Endothelial cell of umbilical vein (primary cell): Measurements from ENCODE around the gene ADAMTSL2. TPM values are rescaled to one million over a fixed set of nuclear protein-coding genes. Genes with fewer than 3 reads are reported as not detected.

Experiments
- BruUV-seq: library from RNA; stranded (reverse); fragments of 400-500 nt; replicated peaks from 2 replicates; lab custom pipeline; 2021; lab: Mats Ljungman, UMichigan
- CTCF ChIA-PET: fragments of 300-600, 350-600 bp; sonication (Branson Sonifier 250); formaldehyde crosslinking; loops from one replicate; lab custom pipeline; 2021; ENCODE audit warnings: antibody characterized with exemption, inconsistent platforms; lab: Charles Lee
- POLR2A ChIA-PET: fragments of 300-600, 350-600 bp; sonication (Branson Sonifier 250); formaldehyde crosslinking; loops from one replicate; lab custom pipeline; 2021; ENCODE audit warnings: antibody characterized with exemption, inconsistent platforms; lab: Charles Lee
- DNase-seq: peaks from one replicate; pipeline ENCODE4 v3.0.0-alpha.2; 2011; ENCODE audit warnings: low read depth, low spot score
- FAIRE-seq: peaks from 2 replicates; lab custom pipeline; 2011; peaks lifted over from hg19 to GRCh38; lab: Jason Lieb, UNC
- H2AFZ ChIP-seq: 2 replicates; pipeline ENCODE4 v1.6.0; 2012; ENCODE audit warnings: low read depth, low read length, control low read depth, inconsistent platforms
- H3K27ac ChIP-seq: 2 replicates; pipeline ENCODE4 v1.5.1; 2011; ENCODE audit warnings: low read depth, mild to moderate bottlenecking, control low read depth, low read length, moderate library complexity; ENCODE audit not compliant: insufficient read depth
- H3K27me3 ChIP-seq, 2 experiments: 2 replicates each; pipeline versions ENCODE4 v1.6.0 to v1.6.1; 2011; ENCODE audit warnings: low read length in 2 of 2, mixed read lengths in 1 of 2; ENCODE audit not compliant: control insufficient read depth in 2 of 2, insufficient read depth in 2 of 2
- H3K36me3 ChIP-seq, 2 experiments: 2 replicates in 1 of 2; 3 replicates in 1 of 2; pipeline ENCODE4 v1.5.1; 2011; ENCODE audit warnings: low read length in 2 of 2, mild to moderate bottlenecking in 1 of 2, moderate library complexity in 1 of 2; ENCODE audit not compliant: control insufficient read depth in 2 of 2, insufficient read depth in 2 of 2; ENCODE audit errors: extremely low read depth in 1 of 2
- H3K4me1 ChIP-seq: 3 replicates; pipeline ENCODE4 v1.5.1; 2011; ENCODE audit warnings: mild to moderate bottlenecking, low read length; ENCODE audit not compliant: control insufficient read depth, insufficient read depth; ENCODE audit errors: extremely low read depth
- H3K4me2 ChIP-seq: 2 replicates; pipeline ENCODE4 v1.6.1; 2011; ENCODE audit warnings: low read length, control low read depth, mixed read lengths; ENCODE audit not compliant: insufficient read depth
- H3K4me3 ChIP-seq, 3 experiments: fragments of 200-600 bp in 1 of 3; sonication (generic), shearing (Covaris generic) in 1 of 3; replicated peaks in 1 of 3; 2 replicates each; pipeline ENCODE4 v1.5.1; 2011 to 2016; ENCODE audit warnings: control low read depth in 3 of 3, low read length in 3 of 3, mild to moderate bottlenecking in 2 of 3, inconsistent platforms in 1 of 3, low read depth in 1 of 3, moderate library complexity in 1 of 3; ENCODE audit not compliant: insufficient read depth in 1 of 3
- H3K79me2 ChIP-seq: 2 replicates; pipeline ENCODE4 v1.6.0; 2012; ENCODE audit warnings: low read length, inconsistent platforms; ENCODE audit not compliant: control insufficient read depth, insufficient read depth
- H3K9ac ChIP-seq: replicated peaks from 2 replicates; pipeline ENCODE3; 2011; ENCODE audit warnings: low read length, control low read depth; ENCODE audit not compliant: insufficient read depth; ENCODE audit errors: extremely low read depth
- H3K9me1 ChIP-seq: replicated peaks from 3 replicates; pipeline ENCODE4 v1.6.0; 2011; ENCODE audit warnings: mild to moderate bottlenecking, low read length; ENCODE audit not compliant: control insufficient read depth, insufficient read depth; ENCODE audit errors: extremely low read depth
- H3K9me3 ChIP-seq: replicated peaks from 2 replicates; pipeline ENCODE4 v1.5.1; 2012; ENCODE audit warnings: low read length, inconsistent platforms; ENCODE audit not compliant: control insufficient read depth, insufficient read depth
- H4K20me1 ChIP-seq: replicated peaks from 2 replicates; pipeline ENCODE3; 2011; ENCODE audit warnings: mild to moderate bottlenecking, low read length; ENCODE audit not compliant: control insufficient read depth, insufficient read depth; ENCODE audit errors: extremely low read depth
- EZH2 ChIP-seq: IDR thresholded peaks from 2 replicates; pipeline ENCODE4 v1.6.1; 2012; ENCODE audit warnings: borderline replicate concordance, low read depth, mild to moderate bottlenecking, moderate library complexity, low read length, inconsistent platforms; ENCODE audit not compliant: severe bottlenecking
- FOS ChIP-seq: IDR thresholded peaks from 2 replicates; pipeline ENCODE4 v1.6.1; 2011; ENCODE audit warnings: mild to moderate bottlenecking, low read length, moderate library complexity, borderline replicate concordance; ENCODE audit not compliant: insufficient read depth
- GATA2 ChIP-seq: IDR thresholded peaks from 2 replicates; pipeline ENCODE4 v1.7.0; 2011; ENCODE audit warnings: low read depth, mild to moderate bottlenecking, moderate library complexity, mixed read lengths, low read length; ENCODE audit not compliant: insufficient read length, insufficient read depth
- JUN ChIP-seq: IDR thresholded peaks from 2 replicates; pipeline ENCODE4 v1.6.1; 2011; ENCODE audit warnings: borderline replicate concordance, low read depth; ENCODE audit not compliant: insufficient read length, insufficient read depth
- MYC ChIP-seq: IDR thresholded peaks from one replicate; pipeline ENCODE4 v1.6.1; 2011; ENCODE audit warnings: mild to moderate bottlenecking, low read depth, low read length
- POLR2A ChIP-seq: IDR thresholded peaks from 2 replicates; pipeline ENCODE4 v1.6.1; 2012; ENCODE audit warnings: low read depth, mild to moderate bottlenecking, control low read depth, low read length
- POLR2AphosphoS5 ChIP-seq: IDR thresholded peaks from 2 replicates; pipeline ENCODE4 v1.6.1; 2012; ENCODE audit warnings: low read depth, mild to moderate bottlenecking, control low read depth, low read length, moderate library complexity; ENCODE audit not compliant: insufficient read depth
- dilution Hi-C: fragments of 300-500 bp; cut with MboI; formaldehyde crosslinking; loops from one replicate; pipeline ENCODE4 v1.15.0; 2019; ENCODE audit warnings: low sequenced_read_pairs; ENCODE audit not compliant: extremely low pct_ligation_motif_present
- intact Hi-C: fragments of 100-400 bp; cut with micrococcal nuclease; formaldehyde crosslinking; loops from one replicate; pipeline ENCODE4 v1.10.0; 2022
- polyA plus RNA-seq, 4 experiments: library from polyadenylated mRNA; depleted of rRNA in 3 of 4; stranded (reverse) in 3 of 4; unstranded in 1 of 4; fragments of >200 nt; gene quantifications; 2 replicates each; pipeline versions ENCODE4 v1.2.1 to v1.2.3, GENCODE V29; 2011 to 2012; ENCODE audit warnings: missing spikeins in 1 of 4
- total RNA-seq: library from RNA; stranded (reverse); gene quantifications from 2 replicates; pipeline ENCODE4 v1.2.3, GENCODE V29; 2021
- TF ChIP-seq, protein P1 (sequence below), 2 donors: IDR thresholded peaks; 1 replicate in 1 of 2; 2 replicates in 1 of 2; pipeline ENCODE4 v1.5.1; 2011; ENCODE audit warnings: low read length in 2 of 2, mild to moderate bottlenecking in 2 of 2, moderate library complexity in 2 of 2, control low read depth in 1 of 2, inconsistent platforms in 1 of 2, low read depth in 1 of 2; ENCODE audit not compliant: insufficient read depth in 1 of 2; ENCODE audit errors: extremely low read depth in 1 of 2
- TF ChIP-seq, protein P2 (sequence below): IDR thresholded peaks from 2 replicates; pipeline ENCODE4 v1.6.1; 2011; ENCODE audit not compliant: insufficient read depth, insufficient read length

ADAMTSL2 gene
- total and polyA plus RNA-seq, 2 donors (not counting 3 experiments of a cell fraction or from before 2014, with no cell fraction given), result not detected

- H3K9me1 ChIP-seq, result no peaks in the 10 kb centered on the region
- no peak overlapping the region for H3K4me3 ChIP-seq
- intact Hi-C loops (no loop called here), dilution Hi-C loops (no loop called here)
- no peaks in the 10 kb centered on the region for H3K36me3 ChIP-seq
- FAIRE-seq, result no peak
- no TSS peak for BruUV-seq
- H3K4me2 ChIP-seq, result no peak overlapping the region
- no peaks in the 10 kb centered on the region for H3K4me1 ChIP-seq
- no peaks in the 10 kb centered on the region for H3K9me3 ChIP-seq
- TF ChIP-seq EZH2 (no peak), POLR2A (no peak), JUN (no peak), GATA2 (no peak), MYC (no peak), FOS (no peak), POLR2AphosphoS5 (no peak)
- TF ChIP-seq, protein P1, sequence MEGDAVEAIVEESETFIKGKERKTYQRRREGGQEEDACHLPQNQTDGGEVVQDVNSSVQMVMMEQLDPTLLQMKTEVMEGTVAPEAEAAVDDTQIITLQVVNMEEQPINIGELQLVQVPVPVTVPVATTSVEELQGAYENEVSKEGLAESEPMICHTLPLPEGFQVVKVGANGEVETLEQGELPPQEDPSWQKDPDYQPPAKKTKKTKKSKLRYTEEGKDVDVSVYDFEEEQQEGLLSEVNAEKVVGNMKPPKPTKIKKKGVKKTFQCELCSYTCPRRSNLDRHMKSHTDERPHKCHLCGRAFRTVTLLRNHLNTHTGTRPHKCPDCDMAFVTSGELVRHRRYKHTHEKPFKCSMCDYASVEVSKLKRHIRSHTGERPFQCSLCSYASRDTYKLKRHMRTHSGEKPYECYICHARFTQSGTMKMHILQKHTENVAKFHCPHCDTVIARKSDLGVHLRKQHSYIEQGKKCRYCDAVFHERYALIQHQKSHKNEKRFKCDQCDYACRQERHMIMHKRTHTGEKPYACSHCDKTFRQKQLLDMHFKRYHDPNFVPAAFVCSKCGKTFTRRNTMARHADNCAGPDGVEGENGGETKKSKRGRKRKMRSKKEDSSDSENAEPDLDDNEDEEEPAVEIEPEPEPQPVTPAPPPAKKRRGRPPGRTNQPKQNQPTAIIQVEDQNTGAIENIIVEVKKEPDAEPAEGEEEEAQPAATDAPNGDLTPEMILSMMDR (IDR thresholded peaks at IDR 0.05; ENCODE audit: extremely low read depth in 1 of 2, insufficient read depth in 1 of 2, low read depth in 1 of 2, low read length in 2 of 2), result no peak
- TF ChIP-seq, protein P2, sequence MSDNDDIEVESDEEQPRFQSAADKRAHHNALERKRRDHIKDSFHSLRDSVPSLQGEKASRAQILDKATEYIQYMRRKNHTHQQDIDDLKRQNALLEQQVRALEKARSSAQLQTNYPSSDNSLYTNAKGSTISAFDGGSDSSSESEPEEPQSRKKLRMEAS, result no peak
- no peaks in the 10 kb centered on the region for H3K79me2 ChIP-seq
- POLR2A ChIA-PET, result no interaction called here
- H3K27ac ChIP-seq, result no peak overlapping the region
- CTCF ChIA-PET, result no interaction called here
- DNase-seq, result no peak
- H3K27me3 ChIP-seq, result peaks cover 3% of the 10 kb centered on the region in 2 experiments
- no peaks in the 10 kb centered on the region for H4K20me1 ChIP-seq
- no peak overlapping the region for H3K9ac ChIP-seq
- no peak overlapping the region for H2AFZ ChIP-seq
These were observed 5.6 kb downstream of the ADAMTSL2 start for GRCh38 chr9:133539991-133540697.
